T-helper 2 cell (primary cell): ENCODE data around the gene PLEKHM1.
A peak's percentile ranks its signal among the peaks of the same experiment; 100 is the strongest.

Experiments
- DNase-seq, 5 experiments: peaks; one replicate each; pipeline versions ENCODE4 v3.0.0 to v3.0.0-alpha.2; 2012 to 2022

Gene PLEKHM1

GRCh38 chr17:45398800-45399199 is 91.7 kb downstream of the PLEKHM1 start:
- no peak for DNase-seq

- no peak for DNase-seq
Measured at GRCh38 chr17:45397796-45398195, 92.7 kb downstream of the PLEKHM1 start.

- no peak for DNase-seq
Measured at GRCh38 chr17:45396496-45397205, 93.9 kb downstream of the PLEKHM1 start.

GRCh38 chr17:45395569-45396415 is 94.7 kb downstream of the PLEKHM1 start:
- DNase-seq: no peak

- DNase-seq: peak in 1 of 5 experiments; percentile 40
Measured at GRCh38 chr17:45394913-45395568, 95.5 kb downstream of the PLEKHM1 start.

GRCh38 chr17:45394564-45394912 is 96.0 kb downstream of the PLEKHM1 start:
- DNase-seq: no peak

- DNase-seq: no peak
Measured at GRCh38 chr17:45394091-45394490, 96.4 kb downstream of the PLEKHM1 start.

GRCh38 chr17:45393411-45393810 is 97.1 kb downstream of the PLEKHM1 start:
- DNase-seq: no peak

GRCh38 chr17:45391918-45392317 is 98.6 kb downstream of the PLEKHM1 start:
- DNase-seq: no peak

- DNase-seq: no peak
Measured at GRCh38 chr17:45391291-45391690, 99.2 kb downstream of the PLEKHM1 start.

- DNase-seq: no peak
Measured at GRCh38 chr17:45389354-45389753, 101.2 kb downstream of the PLEKHM1 start.

GRCh38 chr17:45388604-45389325 is 101.8 kb downstream of the PLEKHM1 start:
- peak in 1 of 5 experiments; percentile 40 for DNase-seq

GRCh38 chr17:45387739-45388138 is 102.8 kb downstream of the PLEKHM1 start:
- DNase-seq: no peak

GRCh38 chr17:45386178-45386577 is 104.3 kb downstream of the PLEKHM1 start:
- no peak for DNase-seq
